Calu3 (cell line): ENCODE measurements around the gene CTXN3. TPM values are rescaled to one million over a fixed set of nuclear protein-coding genes. Genes with fewer than 3 reads are reported as not detected.
A peak's percentile ranks its signal among the peaks of the same experiment; 100 is the strongest.

Experiments
- Bru-seq: library from RNA; stranded (reverse); fragments of 400-500 nt; gene quantifications from one replicate; lab custom pipeline; 2021; lab: Mats Ljungman, UMichigan
- BruChase-seq, 2 experiments: library from RNA; stranded (reverse); fragments of 400-500 nt; gene quantifications; one replicate each; lab custom pipeline; 2021; lab: Mats Ljungman, UMichigan
- BruUV-seq: library from RNA; stranded (reverse); fragments of 400-500 nt; replicated peaks from 2 replicates; lab custom pipeline; 2021; lab: Mats Ljungman, UMichigan
- CTCF ChIA-PET: fragments of 300-600 bp; sonication (Branson Sonifier 250); formaldehyde crosslinking; loops from one replicate; lab custom pipeline; 2022; ENCODE audit warnings: antibody characterized with exemption; lab: Charles Lee
- DNase-seq: peaks from one replicate; pipeline ENCODE4 v3.0.0; 2022
- H3K27ac Mint-ChIP-seq: one replicate; pipeline ENCODE4 v1.8.0; 2022; ENCODE audit warnings: mixed read lengths; ENCODE audit not compliant: unreplicated experiment
- H3K27me3 Mint-ChIP-seq: one replicate; pipeline ENCODE4 v1.8.0; 2022; ENCODE audit warnings: mixed read lengths; ENCODE audit not compliant: unreplicated experiment
- H3K36me3 Mint-ChIP-seq: one replicate; pipeline ENCODE4 v1.8.0; 2022; ENCODE audit warnings: mild to moderate bottlenecking, moderate library complexity, mixed read lengths; ENCODE audit not compliant: insufficient read depth, unreplicated experiment
- H3K4me1 Mint-ChIP-seq: one replicate; pipeline ENCODE4 v1.8.0; 2022; ENCODE audit warnings: mild to moderate bottlenecking, low read depth, mixed read lengths; ENCODE audit not compliant: unreplicated experiment
- H3K4me3 Mint-ChIP-seq: one replicate; pipeline ENCODE4 v1.8.0; 2022; ENCODE audit warnings: mild to moderate bottlenecking, low read depth, moderate library complexity, mixed read lengths; ENCODE audit not compliant: unreplicated experiment
- H3K9me3 Mint-ChIP-seq: one replicate; pipeline ENCODE4 v1.8.0; 2022; ENCODE audit warnings: low read depth, mixed read lengths; ENCODE audit not compliant: unreplicated experiment
- intact Hi-C: fragments of 100-400 bp; cut with micrococcal nuclease; formaldehyde crosslinking; loops from one replicate; pipeline ENCODE4 v1.10.0; 2022; ENCODE audit not compliant: unreplicated experiment
- long read RNA-seq: library from polyadenylated mRNA; stranded (forward); transcript quantifications from one replicate; pipeline ENCODE4 v2.0.0, GENCODE V29; 2022
- total RNA-seq: library from RNA; stranded (reverse); gene quantifications from 2 replicates; pipeline ENCODE4 v1.2.3, GENCODE V29; 2022
- TF ChIP-seq, protein P1 (sequence below): fragments of 200-600 bp; IDR thresholded peaks from one replicate; pipeline ENCODE4 v1.8.0; 2022; ENCODE audit warnings: antibody characterized with exemption; ENCODE audit not compliant: unreplicated experiment

The CTXN3 gene
- total RNA-seq: not detected in 2 replicates
- Bru-seq, nascent RNA: not detected
- not detected for BruChase-seq, experiment 1, labeled RNA remaining after a 6-hour chase
- BruChase-seq, experiment 2, labeled RNA remaining after a 2-hour chase: not detected
- long read RNA-seq: 0 reads

DNA sequence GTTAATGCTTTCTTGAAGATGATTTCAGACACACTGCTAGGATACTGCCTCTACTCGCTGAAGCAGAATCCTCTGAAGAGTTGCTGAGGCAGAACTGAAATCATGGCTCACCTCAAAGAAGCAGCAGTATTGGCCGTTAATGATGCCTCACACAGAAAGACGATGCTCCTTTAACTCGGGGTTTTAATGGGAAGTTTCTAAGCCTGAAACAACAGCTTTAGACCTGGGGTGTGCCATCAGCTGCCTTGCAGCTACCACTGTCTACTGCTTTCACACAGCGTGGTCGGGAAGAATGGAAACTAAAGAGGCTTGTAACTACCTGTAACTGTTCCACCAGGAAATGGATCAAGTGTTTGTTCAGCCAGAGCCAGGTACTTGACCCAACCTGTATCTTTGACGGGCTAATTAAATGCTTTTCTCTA lies at the start of gene CTXN3:
CTXN3 (plus strand) TSS at position 65 of the 422 bp plus-strand sequence. CDS start 8,440 bp downstream, outside the sequence.
- H3K27ac Mint-ChIP-seq: no peak within 1 kb of the TSS

DNA sequence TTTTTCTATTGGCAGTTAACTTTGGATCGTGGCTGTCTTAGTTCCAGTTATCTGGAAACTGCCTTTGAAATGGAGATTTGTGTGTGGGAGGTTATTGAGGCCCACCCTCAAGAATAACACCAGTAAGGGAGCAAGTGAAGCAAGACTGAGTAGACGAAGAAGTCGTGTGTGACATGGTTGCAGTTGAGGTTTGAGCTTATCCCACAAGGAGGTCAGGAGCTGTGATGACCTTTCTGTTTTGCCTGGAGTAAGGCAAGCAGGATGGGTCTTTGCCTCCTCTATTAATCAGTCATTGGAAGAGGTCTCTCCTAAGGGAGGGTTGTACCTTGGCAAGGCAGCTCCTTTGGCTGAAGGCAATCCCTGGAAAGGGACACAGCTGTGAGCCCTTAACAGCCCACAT lies 49.6 kb upstream of the CTXN3 start:
- peaks cover 19% of the 10 kb centered on the region for H3K27me3 Mint-ChIP-seq

More for the DNA sequence above, at the start of gene CTXN3:
- Mint-ChIP-seq H3K36me3 (no peaks in the 10 kb centered on the region), H3K4me1 (peaks cover 17% of the 10 kb centered on the region), H3K4me3 (peak within 1 kb of the TSS; percentile 39), H3K9me3 (no peaks in the 10 kb centered on the region), H3K27me3 (peaks cover 35% of the 10 kb centered on the region)
- CTCF ChIA-PET: no interaction called here
- intact Hi-C loops: no loop called here
- no TSS peak for BruUV-seq
- TF ChIP-seq, protein P1, sequence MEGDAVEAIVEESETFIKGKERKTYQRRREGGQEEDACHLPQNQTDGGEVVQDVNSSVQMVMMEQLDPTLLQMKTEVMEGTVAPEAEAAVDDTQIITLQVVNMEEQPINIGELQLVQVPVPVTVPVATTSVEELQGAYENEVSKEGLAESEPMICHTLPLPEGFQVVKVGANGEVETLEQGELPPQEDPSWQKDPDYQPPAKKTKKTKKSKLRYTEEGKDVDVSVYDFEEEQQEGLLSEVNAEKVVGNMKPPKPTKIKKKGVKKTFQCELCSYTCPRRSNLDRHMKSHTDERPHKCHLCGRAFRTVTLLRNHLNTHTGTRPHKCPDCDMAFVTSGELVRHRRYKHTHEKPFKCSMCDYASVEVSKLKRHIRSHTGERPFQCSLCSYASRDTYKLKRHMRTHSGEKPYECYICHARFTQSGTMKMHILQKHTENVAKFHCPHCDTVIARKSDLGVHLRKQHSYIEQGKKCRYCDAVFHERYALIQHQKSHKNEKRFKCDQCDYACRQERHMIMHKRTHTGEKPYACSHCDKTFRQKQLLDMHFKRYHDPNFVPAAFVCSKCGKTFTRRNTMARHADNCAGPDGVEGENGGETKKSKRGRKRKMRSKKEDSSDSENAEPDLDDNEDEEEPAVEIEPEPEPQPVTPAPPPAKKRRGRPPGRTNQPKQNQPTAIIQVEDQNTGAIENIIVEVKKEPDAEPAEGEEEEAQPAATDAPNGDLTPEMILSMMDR: no peak
- DNase-seq: no peak

DNA sequence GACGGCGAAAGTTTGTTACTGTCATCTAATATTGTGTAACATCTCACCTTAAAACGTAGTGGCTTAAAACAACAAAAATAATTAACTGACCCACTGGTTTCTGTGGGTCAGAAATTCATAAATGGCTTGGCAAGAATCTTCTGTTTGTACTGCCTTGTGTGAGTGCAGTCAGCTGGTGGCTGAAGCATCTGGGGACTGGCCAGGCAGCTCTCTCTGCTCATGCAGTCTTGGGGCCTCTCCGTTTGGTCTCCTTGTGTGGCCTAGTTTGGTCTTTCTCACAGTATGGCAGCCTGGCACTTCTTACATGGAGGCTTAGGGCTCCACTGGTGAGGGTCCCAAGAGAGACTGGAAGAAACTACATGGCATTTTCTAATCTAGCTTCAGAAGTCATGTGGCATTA lies 49.0 kb upstream of the CTXN3 start:
- BruUV-seq: no TSS peak
- CTCF ChIA-PET: interaction anchor here (1.0 kb wide), 1 partner anchor 8 kb away, joined by 3 read pairs; no protein-coding TSS in a partner anchor
- no peaks in the 10 kb centered on the region for H3K9me3 Mint-ChIP-seq
- no peaks in the 10 kb centered on the region for H3K4me1 Mint-ChIP-seq
- H3K4me3 Mint-ChIP-seq: no peak overlapping the region
- no peaks in the 10 kb centered on the region for H3K36me3 Mint-ChIP-seq
- DNase-seq: no peak
- no peak overlapping the region for H3K27ac Mint-ChIP-seq
- intact Hi-C loops: no loop called here
- TF ChIP-seq, protein P1: no peak
- H3K27me3 Mint-ChIP-seq: peaks cover 19% of the 10 kb centered on the region

More for the DNA sequence above, 49.6 kb upstream of the CTXN3 start:
- TF ChIP-seq, protein P1: no peak
- H3K9me3 Mint-ChIP-seq: no peaks in the 10 kb centered on the region
- intact Hi-C loops: no loop called here
- H3K4me3 Mint-ChIP-seq: no peak overlapping the region
- no TSS peak for BruUV-seq
- no peaks in the 10 kb centered on the region for H3K36me3 Mint-ChIP-seq
- H3K27ac Mint-ChIP-seq: no peak overlapping the region
- CTCF ChIA-PET: interaction anchor here (1.0 kb wide), 1 partner anchor 9 kb away, joined by 3 read pairs; no protein-coding TSS in a partner anchor
- DNase-seq: no peak
- no peaks in the 10 kb centered on the region for H3K4me1 Mint-ChIP-seq

DNA sequence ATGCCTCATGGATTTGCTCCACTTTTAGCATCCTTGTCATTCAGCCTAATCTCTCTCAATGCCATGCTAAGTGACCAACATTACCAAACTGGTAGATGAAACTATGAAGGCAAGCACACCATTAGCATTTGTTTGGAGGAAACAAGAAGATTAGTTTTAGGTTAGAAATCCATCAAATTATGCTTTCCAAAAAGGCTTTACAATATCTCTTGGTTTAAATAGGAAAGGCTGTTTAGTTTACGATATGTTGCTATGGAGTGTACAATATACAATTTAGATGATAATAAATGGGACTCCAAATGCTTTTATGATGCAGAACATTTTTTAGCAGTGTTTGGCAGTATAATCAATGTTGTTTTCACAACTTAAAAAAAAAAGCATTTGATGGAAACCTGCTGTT lies 47.8 kb upstream of the CTXN3 start:
- Mint-ChIP-seq H3K27me3 (peaks cover 19% of the 10 kb centered on the region), H3K36me3 (no peaks in the 10 kb centered on the region), H3K27ac (no peak overlapping the region), H3K4me1 (no peaks in the 10 kb centered on the region), H3K9me3 (no peaks in the 10 kb centered on the region), H3K4me3 (no peak overlapping the region)
- no peak for DNase-seq
- TF ChIP-seq, protein P1: no peak
- CTCF ChIA-PET: no interaction called here
- intact Hi-C loops: no loop called here
- BruUV-seq: no TSS peak
